GM20000 (cell line): ENCODE results near the gene SEPTIN3.

Experiments
- DNase-seq: peaks from one replicate; pipeline ENCODE4 v3.0.0; 2012; ENCODE audit warnings: low spot score
- TF ChIP-seq, protein P1 (sequence below): IDR thresholded peaks from 2 replicates; pipeline ENCODE4 v1.5.1; 2012; ENCODE audit warnings: mild to moderate bottlenecking, control low read depth; ENCODE audit errors: extremely low read depth, missing control alignments

The SEPTIN3 gene

GRCh38 chr22:41970601-41971000 is 1.4 kb downstream of the SEPTIN3 start:
- DNase-seq: no peak
- TF ChIP-seq, protein P1, sequence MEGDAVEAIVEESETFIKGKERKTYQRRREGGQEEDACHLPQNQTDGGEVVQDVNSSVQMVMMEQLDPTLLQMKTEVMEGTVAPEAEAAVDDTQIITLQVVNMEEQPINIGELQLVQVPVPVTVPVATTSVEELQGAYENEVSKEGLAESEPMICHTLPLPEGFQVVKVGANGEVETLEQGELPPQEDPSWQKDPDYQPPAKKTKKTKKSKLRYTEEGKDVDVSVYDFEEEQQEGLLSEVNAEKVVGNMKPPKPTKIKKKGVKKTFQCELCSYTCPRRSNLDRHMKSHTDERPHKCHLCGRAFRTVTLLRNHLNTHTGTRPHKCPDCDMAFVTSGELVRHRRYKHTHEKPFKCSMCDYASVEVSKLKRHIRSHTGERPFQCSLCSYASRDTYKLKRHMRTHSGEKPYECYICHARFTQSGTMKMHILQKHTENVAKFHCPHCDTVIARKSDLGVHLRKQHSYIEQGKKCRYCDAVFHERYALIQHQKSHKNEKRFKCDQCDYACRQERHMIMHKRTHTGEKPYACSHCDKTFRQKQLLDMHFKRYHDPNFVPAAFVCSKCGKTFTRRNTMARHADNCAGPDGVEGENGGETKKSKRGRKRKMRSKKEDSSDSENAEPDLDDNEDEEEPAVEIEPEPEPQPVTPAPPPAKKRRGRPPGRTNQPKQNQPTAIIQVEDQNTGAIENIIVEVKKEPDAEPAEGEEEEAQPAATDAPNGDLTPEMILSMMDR: no peak

DNA sequence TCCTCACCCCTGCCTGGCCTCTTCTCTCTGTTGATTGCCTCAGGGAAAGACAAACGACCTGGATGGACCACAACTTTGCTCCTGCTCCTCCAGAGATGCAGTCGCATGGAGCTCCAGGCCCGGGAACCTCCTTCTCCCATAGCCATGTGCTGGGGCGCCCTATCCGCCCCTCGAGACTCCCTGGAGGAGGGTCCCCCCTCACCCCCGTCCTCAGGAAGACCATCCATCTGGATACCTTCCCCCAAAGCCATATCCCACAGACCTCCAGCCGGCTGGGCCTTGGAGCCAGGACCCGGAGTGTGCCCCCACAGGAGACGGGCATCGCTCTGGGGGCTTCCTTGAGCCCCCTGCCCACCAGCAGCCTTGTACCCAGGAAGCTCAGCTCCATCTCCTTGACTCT is 2.2 kb downstream of the SEPTIN3 start:
- TF ChIP-seq, protein P1: no peak
- no peak for DNase-seq

DNA sequence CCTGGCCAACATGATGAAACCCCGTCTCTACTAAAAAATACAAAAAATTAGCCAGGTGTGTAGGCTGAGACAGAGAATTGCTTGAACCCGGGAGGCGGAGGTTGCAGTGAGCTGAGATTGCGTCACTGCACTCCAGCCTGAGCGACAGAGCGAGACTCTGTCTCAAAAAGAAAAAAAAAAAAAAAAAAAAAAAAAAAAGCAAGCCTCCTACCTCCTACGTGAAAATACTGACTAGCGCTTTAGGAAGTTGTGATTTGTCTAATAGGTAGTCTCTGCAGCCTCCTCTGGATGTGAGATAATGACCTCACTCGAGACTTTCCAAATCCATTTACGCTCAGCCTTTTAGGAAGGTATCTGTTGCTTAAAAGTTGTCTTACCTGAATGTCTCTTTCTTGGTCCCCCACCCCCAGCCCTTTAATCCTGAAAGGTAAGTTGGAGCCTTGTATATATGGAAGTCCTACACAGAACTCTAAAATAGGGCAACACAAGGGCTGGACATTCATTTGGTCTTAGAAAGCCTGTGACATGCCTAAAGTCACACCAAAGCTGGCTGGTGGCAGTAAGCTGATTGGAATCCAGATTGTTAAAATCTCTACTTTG is 5.5 kb downstream of the SEPTIN3 start:
- no peak for DNase-seq
- TF ChIP-seq, protein P1: no peak

DNA sequence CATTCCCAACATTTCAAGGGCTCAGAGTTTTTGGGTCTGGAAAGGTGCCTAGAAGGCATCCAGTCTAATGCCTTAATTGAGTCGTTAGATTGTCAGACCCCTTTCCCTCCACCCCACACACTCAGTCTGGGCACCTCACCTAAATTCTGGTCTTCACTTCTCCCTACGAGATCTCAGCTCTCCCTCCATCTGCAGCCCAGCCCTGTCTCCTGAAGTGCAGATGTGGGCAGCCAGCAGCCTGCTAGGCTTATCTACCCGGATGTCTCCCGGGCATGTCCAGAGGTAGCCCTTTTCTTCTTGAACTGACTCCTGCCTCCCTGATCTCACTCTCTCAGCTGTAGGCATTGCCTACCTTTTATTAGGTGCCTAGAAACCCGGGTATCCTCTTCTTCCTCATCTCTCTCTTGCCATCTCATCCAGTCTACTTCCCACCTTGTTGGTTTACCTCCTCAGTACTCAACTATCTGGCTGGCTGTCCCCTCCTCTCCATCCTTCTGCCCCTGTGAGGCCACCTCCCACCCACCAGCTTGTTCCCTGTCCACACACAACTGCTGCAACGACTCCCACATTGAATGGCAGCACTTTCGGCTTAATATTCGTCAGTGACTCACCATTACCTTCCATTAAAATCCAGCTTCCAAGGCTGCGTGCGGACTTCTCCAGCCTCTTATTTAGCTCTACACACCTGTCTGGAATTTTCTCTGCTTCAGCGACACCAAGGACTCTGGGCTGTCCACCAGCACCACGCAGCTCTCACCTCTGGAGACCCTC is 6.2 kb downstream of the SEPTIN3 start:
- no peak for DNase-seq
- TF ChIP-seq, protein P1: no peak

DNA sequence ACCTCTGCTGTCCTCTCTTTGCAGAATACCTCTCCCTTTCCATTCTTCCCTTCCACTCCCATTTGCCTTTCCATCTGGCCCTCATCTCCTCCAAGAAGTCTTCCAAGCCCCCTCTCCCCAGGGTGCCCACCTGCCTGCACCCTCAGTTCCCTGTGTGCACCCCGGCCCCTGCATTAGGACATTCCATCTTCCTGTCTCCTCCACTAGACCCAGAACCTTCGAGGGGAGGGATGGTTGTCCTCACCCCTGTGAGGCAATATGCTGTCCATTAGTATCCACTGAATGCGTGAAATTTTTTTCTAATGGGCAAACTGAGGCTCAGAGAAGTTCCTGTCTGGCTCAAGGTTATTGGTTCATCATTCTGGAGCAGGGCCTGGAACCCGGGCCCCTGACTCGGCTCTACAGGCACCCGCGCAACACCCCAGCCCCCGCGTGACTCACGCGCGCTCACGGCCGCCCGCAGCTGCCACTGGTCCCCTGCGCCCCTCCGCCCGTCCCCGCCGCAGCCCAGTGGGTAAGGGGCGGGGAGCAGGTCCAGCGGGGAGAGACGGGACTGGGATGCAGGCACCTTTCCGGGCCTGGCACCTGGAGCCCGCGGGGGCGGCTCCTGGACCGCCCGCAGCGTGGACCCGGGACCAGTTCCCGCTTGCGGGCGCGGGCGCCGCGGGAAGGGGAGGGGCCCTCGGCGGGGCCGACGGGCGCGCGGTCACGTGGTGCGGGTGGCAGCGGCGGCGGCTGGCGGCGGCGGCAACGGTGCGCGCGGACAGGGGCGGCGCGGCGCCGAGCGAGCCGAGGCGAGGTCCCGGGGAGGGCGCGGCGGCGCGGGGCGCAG is 7.0 kb downstream of the SEPTIN3 start:
- DNase-seq: peak; percentile 74
- TF ChIP-seq, protein P1: no peak

- DNase-seq: no peak
- TF ChIP-seq, protein P1: no peak
Measured at GRCh38 chr22:41976961-41977566, 7.8 kb downstream of the SEPTIN3 start.
